Renal pelvis (tissue), 4 donors: ENCODE measurements around the gene KCNC4. TPM values are rescaled to one million over a fixed set of nuclear protein-coding genes. Genes with fewer than 3 reads are reported as not detected.

Experiments used
- DNase-seq: peaks from one replicate; pipeline ENCODE4 v3.0.0-alpha.2; 2013
- polyA plus RNA-seq, 3 donors: library from polyadenylated mRNA; unstranded; fragments of 120-200 nt; gene quantifications; one replicate each; pipeline ENCODE4 v1.2.1, GENCODE V29; 2013; ENCODE audit not compliant: insufficient read length in 3 of 3

KCNC4 gene
- polyA plus RNA-seq, 3 donors = 5.0 to 8.1 (median 7.6) TPM

DNA sequence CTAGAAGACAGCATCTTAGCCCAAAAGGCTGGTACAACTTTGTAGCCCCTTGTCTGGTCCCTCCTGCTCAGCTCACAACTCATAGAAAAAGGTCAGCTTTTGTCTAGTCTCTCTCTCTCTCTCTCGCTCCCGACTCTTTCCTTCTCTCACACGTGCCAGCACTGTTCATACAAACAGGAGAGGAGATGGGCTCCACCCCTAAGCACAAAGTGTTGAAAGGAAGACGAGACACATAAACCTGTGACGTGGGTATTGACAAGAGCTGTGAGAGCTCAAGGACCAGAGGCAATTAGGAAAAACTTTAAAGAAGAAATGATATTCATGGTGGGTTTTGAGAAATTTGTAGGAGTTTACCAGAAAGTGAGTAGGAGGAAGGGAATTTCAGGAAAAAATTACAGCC, 23.6 kb upstream of the KCNC4 start:
- no peak for DNase-seq

DNA sequence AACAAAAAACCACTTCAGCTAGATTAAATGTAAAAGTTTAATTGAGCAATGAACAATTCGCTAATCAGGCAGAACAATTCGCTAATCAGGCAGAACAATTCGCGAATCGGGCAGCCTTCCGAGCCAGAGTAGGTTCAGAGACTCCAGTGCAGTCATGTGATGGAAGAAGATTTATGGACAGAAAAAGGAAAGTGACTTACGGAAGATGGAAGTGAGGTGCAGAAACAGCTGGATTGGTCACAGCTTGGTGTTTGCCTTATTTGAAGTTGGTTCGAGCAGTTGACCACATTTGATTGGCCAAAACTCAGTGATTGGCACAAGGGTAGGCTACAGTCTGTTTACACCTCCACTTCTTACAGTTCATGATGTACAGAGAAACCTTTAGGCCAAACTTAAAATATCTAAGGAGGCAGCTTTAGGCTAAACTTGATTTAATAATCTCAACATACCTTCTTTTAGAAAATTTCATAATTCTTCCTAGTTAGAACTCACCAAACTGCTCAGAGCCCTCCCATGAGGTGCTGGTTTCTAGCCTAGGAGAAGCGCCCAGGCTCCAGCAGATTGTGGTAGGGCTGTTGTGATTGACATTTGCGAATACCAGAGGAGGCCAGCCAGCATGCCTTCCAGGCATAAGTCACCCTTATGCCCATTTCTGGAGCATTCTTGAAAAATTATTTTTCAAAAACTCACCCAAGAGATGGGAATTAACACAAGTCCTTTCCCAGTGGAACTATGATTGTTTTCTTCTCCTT, 22.8 kb upstream of the KCNC4 start:
- no peak for DNase-seq

DNA sequence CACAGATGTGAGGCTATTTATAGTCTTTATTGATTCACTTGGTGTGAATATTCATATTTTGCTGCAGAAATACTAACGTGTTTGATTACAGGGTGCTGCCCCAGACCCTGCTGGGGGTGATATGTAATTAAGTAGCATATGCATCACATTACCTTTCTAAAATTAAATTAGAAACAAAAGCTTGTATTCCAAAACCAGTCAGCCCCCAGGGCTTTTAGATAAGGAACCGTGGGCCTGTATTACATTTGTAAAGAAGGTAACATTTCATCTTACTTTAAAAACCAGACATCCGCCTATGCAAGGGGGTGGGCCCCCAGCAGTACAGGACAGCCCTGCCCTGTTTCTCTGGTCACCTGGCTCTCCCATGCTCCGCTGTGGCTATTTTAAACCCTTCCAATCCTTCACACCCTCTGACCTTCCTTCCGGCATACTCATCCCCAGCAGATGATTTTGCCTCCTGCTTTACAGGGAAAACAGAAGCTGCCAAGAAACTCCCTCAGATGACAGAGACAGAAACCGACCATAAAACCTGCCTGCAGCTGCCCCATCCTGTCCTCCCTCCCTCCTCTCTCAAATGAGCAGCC, 22.0 kb upstream of the KCNC4 start:
- no peak for DNase-seq

GRCh38 chr1:110189181-110189580, 20.9 kb upstream of the KCNC4 start:
- no peak for DNase-seq

DNA sequence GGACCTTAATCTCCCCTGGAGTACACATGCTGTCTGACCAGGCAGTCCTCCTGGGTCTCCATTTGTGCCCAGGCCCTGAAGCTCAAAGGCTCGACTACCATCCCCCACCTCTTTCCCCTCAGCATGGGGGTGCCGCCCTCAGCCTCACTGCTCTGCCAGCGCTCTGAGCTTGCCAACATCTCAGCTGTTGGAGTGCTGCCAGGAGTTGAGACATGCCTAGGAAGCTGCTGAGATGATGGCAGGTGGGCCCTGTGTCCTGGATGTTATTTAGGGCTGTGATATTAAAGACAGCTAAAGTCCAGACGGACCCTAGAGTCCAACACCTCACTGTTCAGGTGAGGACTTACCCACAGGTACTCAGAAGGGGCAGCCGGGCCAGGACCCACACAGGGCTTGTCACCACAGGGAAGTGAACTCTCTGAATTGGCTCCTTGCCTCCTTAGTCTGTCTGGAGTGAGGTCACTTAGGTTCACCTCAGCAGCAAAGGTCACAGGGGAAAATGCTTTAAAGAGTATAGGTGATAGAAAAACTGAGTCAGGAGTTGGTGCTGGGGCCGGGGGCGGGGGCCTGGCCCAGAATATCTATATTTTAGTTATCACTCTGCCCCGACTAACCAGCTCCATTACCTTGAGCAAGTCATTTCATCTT, 19.7 kb upstream of the KCNC4 start:
- no peak for DNase-seq

GRCh38 chr1:110192541-110192940, 17.6 kb upstream of the KCNC4 start:
- no peak for DNase-seq

- DNase-seq = no peak
Measured at GRCh38 chr1:110195196-110195595, 14.9 kb upstream of the KCNC4 start.

- DNase-seq = no peak
Measured at GRCh38 chr1:110196917-110197765, 13.0 kb upstream of the KCNC4 start.

DNA sequence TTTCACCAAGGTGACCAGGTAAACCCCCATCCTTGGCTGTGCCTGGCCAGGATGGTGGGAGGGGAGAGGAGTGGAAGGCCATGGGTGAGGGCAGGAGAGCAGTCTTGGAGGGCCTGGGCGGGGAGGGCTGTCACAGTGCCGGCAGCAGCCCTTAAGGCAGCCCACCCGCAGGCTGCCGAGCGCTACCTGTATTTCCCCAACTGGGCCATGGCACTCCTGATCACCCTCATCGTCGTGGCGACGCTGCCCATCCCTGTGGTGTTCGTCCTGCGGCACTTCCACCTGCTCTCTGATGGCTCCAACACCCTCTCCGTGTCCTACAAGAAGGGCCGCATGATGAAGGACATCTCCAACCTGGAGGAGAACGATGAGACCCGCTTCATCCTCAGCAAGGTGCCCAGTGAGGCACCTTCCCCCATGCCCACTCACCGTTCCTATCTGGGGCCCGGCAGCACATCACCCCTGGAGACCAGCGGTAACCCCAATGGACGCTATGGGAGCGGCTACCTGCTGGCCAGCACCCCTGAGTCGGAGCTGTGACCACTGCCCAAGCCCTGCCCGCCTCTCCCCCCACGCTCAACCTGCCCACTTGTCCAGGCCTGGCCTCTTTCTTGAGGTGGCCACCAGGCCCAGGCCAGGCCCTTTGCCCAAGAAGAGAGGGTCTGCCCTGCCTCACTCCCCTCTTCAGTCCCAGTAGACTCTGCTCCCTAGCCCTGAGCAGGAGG, 12.0 kb upstream of the KCNC4 start:
- no peak for DNase-seq

- no peak for DNase-seq
Measured at GRCh38 chr1:110198746-110199145, 11.4 kb upstream of the KCNC4 start.

- DNase-seq = no peak
Measured at GRCh38 chr1:110200190-110200589, 9.9 kb upstream of the KCNC4 start.

- no peak for DNase-seq
Measured at GRCh38 chr1:110200666-110201065, 9.4 kb upstream of the KCNC4 start.

DNA sequence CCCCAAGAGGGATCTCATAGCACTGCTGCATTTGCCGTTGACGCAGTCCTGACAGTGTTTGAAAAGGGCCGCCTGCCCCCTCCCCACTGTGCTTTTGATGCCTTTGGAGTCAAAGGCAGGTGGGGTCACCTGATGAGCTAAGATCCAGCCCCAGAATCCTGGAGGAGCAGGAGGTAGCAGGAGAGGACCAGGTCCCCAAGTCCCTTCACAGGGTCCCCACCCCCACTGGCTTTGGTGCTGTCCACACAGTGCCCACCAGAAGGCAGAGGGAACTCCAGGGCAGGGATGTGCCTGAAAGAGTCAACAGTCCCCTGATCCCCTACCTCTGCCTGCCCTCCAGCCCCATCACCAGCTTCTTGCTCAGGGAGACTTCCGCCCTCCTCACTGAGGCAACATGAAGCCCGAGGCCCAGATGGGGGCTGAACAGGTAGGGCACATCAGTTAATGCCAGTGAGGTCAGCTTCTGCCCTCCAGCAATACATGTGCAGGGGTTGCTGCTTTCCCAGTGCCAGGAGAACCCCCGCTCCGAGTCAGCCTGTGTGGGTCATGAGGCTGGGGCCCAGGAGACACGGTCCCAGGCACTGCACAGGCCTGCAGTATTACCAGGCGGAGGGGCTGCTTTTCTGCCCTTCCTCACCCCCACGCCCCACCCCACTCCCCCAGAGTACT, 8.8 kb upstream of the KCNC4 start:
- no peak for DNase-seq

- DNase-seq = peak; percentile 61
Measured at GRCh38 chr1:110203021-110203661, 7.0 kb upstream of the KCNC4 start.

DNA sequence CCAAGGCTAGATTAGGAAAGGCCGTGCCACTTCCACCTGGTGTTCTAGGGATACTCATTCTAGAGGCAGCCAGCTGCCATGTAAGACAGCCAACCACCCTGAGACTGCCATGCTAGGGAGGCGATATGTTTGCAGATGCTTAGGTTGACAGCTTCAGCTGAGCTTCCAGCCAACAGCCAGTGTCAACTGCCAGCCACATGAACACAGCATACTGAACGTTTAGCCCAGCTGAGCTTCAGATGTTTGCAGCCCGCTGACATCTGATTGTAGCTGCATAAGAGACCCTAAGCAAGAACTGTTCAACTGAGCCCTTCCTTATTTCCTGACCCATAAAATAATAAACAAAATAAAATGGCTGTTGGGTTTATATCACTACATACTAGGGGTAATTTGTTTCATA, 5.0 kb upstream of the KCNC4 start:
- DNase-seq = no peak

DNA sequence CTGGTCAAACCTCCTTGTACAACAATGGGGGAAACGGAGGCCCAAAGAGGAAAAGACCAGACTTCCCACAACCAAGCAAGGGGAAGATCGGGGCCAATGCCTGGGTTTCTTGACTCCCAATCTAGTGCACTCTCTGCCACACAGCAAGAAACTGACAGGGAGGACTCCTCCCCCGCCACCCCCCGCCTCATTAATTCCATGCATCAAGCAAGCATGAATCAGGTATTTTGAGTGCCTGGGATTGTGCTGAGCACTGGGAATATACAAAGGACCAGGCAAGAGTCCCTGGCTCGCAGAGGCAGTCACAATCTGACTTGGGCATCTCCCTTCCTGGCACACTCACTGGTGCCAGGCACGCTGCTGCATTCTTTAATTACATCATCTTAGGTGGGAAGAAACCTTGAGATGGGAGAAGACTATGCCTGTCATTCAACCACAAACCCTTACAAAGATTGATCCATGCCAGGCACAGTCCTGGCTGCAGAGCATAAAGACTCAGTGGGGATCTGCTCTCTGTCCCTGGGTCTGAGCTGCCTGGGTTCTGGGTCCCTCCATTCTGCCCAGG, 4.4 kb upstream of the KCNC4 start:
- DNase-seq = no peak

GRCh38 chr1:110206261-110206920, 3.7 kb upstream of the KCNC4 start:
- DNase-seq = no peak

GRCh38 chr1:110207831-110208230, 2.3 kb upstream of the KCNC4 start:
- DNase-seq = peak; percentile 40

- no peak for DNase-seq
Measured at GRCh38 chr1:110208916-110209645, 1.0 kb upstream of the KCNC4 start.
